Fibroblast of lung (primary cell): ENCODE data around the gene CATSPERD. TPM values are rescaled to one million over a fixed set of nuclear protein-coding genes. Genes with fewer than 3 reads are reported as not detected.

ENCODE experiments used
- DNase-seq, 2 donors: peaks; one replicate each; pipeline versions ENCODE4 v3.0.0 to v3.0.0-alpha.2; 2010; ENCODE audit warnings: low read depth in 2 of 2
- H2AFZ ChIP-seq: 2 replicates; pipeline ENCODE4 v1.5.1; 2012; ENCODE audit warnings: low read length, control low read depth, inconsistent platforms
- H3K27ac ChIP-seq: 2 replicates; pipeline ENCODE4 v1.5.1; 2011; ENCODE audit warnings: low read length, control low read depth; ENCODE audit not compliant: insufficient read depth
- H3K27me3 ChIP-seq: 2 replicates; pipeline ENCODE4 v1.5.1; 2011; ENCODE audit warnings: mild to moderate bottlenecking, low read length; ENCODE audit not compliant: control insufficient read depth, insufficient read depth
- H3K36me3 ChIP-seq: 2 replicates; pipeline ENCODE4 v1.5.1; 2011; ENCODE audit warnings: low read length; ENCODE audit not compliant: control insufficient read depth, insufficient read depth
- H3K4me1 ChIP-seq: 2 replicates; pipeline ENCODE4 v1.5.1; 2011; ENCODE audit warnings: low read length; ENCODE audit not compliant: control insufficient read depth, insufficient read depth; ENCODE audit errors: extremely low read depth
- H3K4me2 ChIP-seq: 2 replicates; pipeline ENCODE4 v1.5.1; 2011; ENCODE audit warnings: low read length, control low read depth; ENCODE audit not compliant: insufficient read depth; ENCODE audit errors: extremely low read depth
- H3K4me3 ChIP-seq, 4 experiments: fragments of 200-600 bp in 1 of 4; sonication (generic) in 1 of 4; replicated peaks in 1 of 4; 2 replicates each; pipeline ENCODE4 v1.5.1; 2011 to 2016; ENCODE audit warnings: low read length in 4 of 4, low read depth in 3 of 4, mild to moderate bottlenecking in 3 of 4, control low read depth in 2 of 4, inconsistent platforms in 1 of 4, mixed read lengths in 1 of 4; ENCODE audit not compliant: insufficient read depth in 1 of 4; ENCODE audit errors: control extremely low read depth in 1 of 4
- H3K79me2 ChIP-seq: 2 replicates; pipeline ENCODE4 v1.5.1; 2012; ENCODE audit warnings: mild to moderate bottlenecking, low read length, inconsistent platforms; ENCODE audit not compliant: control insufficient read depth, insufficient read depth
- H3K9ac ChIP-seq: 2 replicates; pipeline ENCODE4 v1.5.1; 2011; ENCODE audit warnings: mild to moderate bottlenecking, low read length, control low read depth; ENCODE audit not compliant: insufficient read depth
- H3K9me3 ChIP-seq: 2 replicates; pipeline ENCODE4 v1.5.1; 2012; ENCODE audit warnings: low read depth, low read length; ENCODE audit not compliant: control insufficient read depth, insufficient read depth
- H4K20me1 ChIP-seq: 2 replicates; pipeline ENCODE4 v1.5.1; 2011; ENCODE audit warnings: low read length; ENCODE audit not compliant: control insufficient read depth, insufficient read depth; ENCODE audit errors: extremely low read depth
- CTCF ChIP-seq, 2 donors: IDR thresholded peaks in 1 of 2; conservative IDR thresholded peaks in 1 of 2; 1 replicate in 1 of 2; 2 replicates in 1 of 2; pipeline ENCODE4 v1.5.1; 2011 to 2012; ENCODE audit warnings: low read length in 2 of 2, control low read depth in 1 of 2, inconsistent platforms in 1 of 2, low read depth in 1 of 2, mild to moderate bottlenecking in 1 of 2
- EZH2 ChIP-seq: IDR thresholded peaks from 2 replicates; pipeline ENCODE4 v1.5.1; 2012; ENCODE audit warnings: low read length, control low read depth, mild to moderate bottlenecking; ENCODE audit errors: missing control alignments
- polyA plus RNA-seq, 2 donors: library from polyadenylated mRNA; depleted of rRNA in 1 of 2; stranded (reverse) in 1 of 2; unstranded in 1 of 2; fragments of >200 nt; gene quantifications; 2 replicates each; pipeline ENCODE4 v1.2.1, GENCODE V29; 2011 to 2012; ENCODE audit warnings: missing spikeins in 1 of 2
- total RNA-seq: library from RNA; depleted of rRNA; stranded (reverse); fragments of >200 nt; gene quantifications from 2 replicates; pipeline ENCODE4 v1.2.1, GENCODE V29; 2014

Gene CATSPERD
- total and polyA plus RNA-seq, 2 donors (not counting 1 experiment from before 2014, with no cell fraction given): not detected

DNA sequence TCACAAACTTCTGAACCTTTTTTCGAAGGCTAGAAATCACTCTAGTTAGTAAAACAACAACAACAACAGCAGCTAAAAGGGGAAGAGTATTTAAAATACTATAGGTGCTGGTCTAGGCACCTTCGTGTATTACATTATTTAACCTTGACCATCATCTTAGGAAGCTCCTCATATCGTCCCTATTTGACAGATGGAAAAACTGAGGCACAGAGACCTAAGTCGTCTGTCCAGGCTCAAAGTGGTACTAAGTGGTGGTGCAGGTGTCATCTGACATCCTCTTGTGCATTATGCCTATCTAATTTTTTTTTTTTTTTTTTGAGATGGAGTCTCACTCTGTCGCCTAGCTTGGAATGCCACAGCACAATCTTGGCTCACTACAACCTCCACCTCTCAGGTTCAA, 29.1 kb downstream of the CATSPERD start:
- H2AFZ ChIP-seq: no peak overlapping the region
- no peaks in the 10 kb centered on the region for H3K36me3 ChIP-seq
- no peaks in the 10 kb centered on the region for H3K4me1 ChIP-seq
- TF ChIP-seq EZH2: no peak
- no peak for TF ChIP-seq CTCF (conservative IDR thresholded peaks at IDR 0.05 in 1 of 2, IDR thresholded peaks at IDR 0.05 in 1 of 2; ENCODE audit: low read depth in 1 of 2, low read length in 2 of 2)
- H4K20me1 ChIP-seq: no peaks in the 10 kb centered on the region
- H3K9me3 ChIP-seq: no peaks in the 10 kb centered on the region
- no peak overlapping the region for H3K9ac ChIP-seq
- H3K79me2 ChIP-seq: no peaks in the 10 kb centered on the region
- DNase-seq: no peak
- no peak overlapping the region for H3K27ac ChIP-seq
- no peak overlapping the region for H3K4me2 ChIP-seq
- H3K27me3 ChIP-seq: no peaks in the 10 kb centered on the region
- no peak overlapping the region for H3K4me3 ChIP-seq

DNA sequence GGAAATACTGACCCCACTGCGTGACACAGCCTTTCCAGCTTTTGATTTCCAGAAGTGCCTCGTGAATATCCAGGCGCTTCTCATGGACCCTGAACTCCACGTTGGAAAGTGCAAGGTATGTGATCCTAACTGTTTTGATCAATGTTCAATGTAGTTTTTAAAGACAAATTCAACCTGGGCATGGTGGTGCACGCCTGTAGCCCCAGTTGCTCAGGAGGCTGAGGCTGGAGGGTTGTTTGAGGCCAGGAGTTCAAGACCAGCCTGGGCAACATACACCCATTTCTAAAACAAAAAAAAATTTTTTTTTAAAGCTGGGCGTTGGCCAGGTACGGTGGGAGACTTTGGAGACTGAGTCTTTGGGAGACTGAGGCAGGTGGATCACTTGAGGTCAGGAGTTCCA, 31.3 kb downstream of the CATSPERD start:
- no peak for DNase-seq
- no peak for TF ChIP-seq EZH2
- TF ChIP-seq CTCF (conservative IDR thresholded peaks at IDR 0.05 in 1 of 2, IDR thresholded peaks at IDR 0.05 in 1 of 2; ENCODE audit: low read depth in 1 of 2, low read length in 2 of 2): no peak
- Histone ChIP-seq H3K4me1 (no peaks in the 10 kb centered on the region), H3K4me3 (no peak overlapping the region), H3K9ac (no peak overlapping the region), H3K27ac (no peak overlapping the region), H3K4me2 (no peak overlapping the region), H3K9me3 (no peaks in the 10 kb centered on the region), H2AFZ (no peak overlapping the region), H3K27me3 (no peaks in the 10 kb centered on the region), H3K79me2 (no peaks in the 10 kb centered on the region), H4K20me1 (no peaks in the 10 kb centered on the region), H3K36me3 (no peaks in the 10 kb centered on the region)

DNA sequence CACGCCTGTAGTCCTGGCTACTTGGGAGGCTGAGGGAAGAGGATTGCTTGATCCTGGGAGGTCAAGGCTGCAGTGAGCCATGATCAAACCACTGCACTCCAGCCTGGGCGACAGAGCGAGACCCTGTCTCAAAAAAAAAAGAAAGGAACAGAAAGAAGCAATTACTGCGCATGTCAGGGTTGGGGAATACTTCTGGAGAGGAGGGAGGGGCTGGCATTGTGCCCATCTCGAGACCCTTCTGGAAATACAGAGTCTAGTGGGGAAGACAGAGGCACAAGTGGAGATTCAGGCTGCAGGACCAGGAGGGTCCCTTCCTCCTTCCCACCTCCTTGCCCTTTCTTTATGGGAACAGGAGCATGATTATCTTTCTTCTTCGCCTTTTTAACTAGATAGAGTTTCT, 33.3 kb downstream of the CATSPERD start:
- no peak for DNase-seq
- Histone ChIP-seq H3K79me2 (no peaks in the 10 kb centered on the region), H3K4me1 (no peaks in the 10 kb centered on the region), H3K9me3 (no peaks in the 10 kb centered on the region), H3K9ac (no peak overlapping the region), H3K27ac (no peak overlapping the region), H3K4me3 (no peak overlapping the region), H2AFZ (no peak overlapping the region), H4K20me1 (no peaks in the 10 kb centered on the region), H3K4me2 (no peak overlapping the region), H3K27me3 (no peaks in the 10 kb centered on the region), H3K36me3 (no peaks in the 10 kb centered on the region)
- TF ChIP-seq EZH2 (no peak), CTCF (conservative IDR thresholded peaks at IDR 0.05 in 1 of 2, IDR thresholded peaks at IDR 0.05 in 1 of 2; ENCODE audit: low read depth in 1 of 2, low read length in 2 of 2) (no peak)
